Thoracic aorta (tissue), 2 donors: ENCODE results near the gene CHST11. TPM values are rescaled to one million over a fixed set of nuclear protein-coding genes. Genes with fewer than 3 reads are reported as not detected.

Experiments used
- ATAC-seq: fragments of 150-250 bp; one replicate; pipeline ENCODE4 v1.8.0; 2017; ENCODE audit warnings: low read depth; ENCODE audit not compliant: insufficient number of reproducible peaks, low FRiP score
- DNase-seq: peaks from one replicate; pipeline ENCODE4 v3.0.0-alpha.2; 2020; ENCODE audit warnings: low spot score
- H3K27ac ChIP-seq, 2 donors: fragments of 200-600 bp; sonication (generic); 1 replicate in 1 of 2; 2 replicates in 1 of 2; pipeline ENCODE4 v1.5.1; 2016; ENCODE audit warnings: mild to moderate bottlenecking in 2 of 2, moderate library complexity in 2 of 2
- H3K27me3 ChIP-seq: fragments of 200-600 bp; sonication (generic); replicated peaks from 2 replicates; pipeline ENCODE4 v1.6.0; 2016; ENCODE audit warnings: mild to moderate bottlenecking; ENCODE audit not compliant: insufficient read depth
- H3K36me3 ChIP-seq: fragments of 200-600 bp; sonication (generic); one replicate; pipeline ENCODE4 v1.5.1; 2016
- H3K4me1 ChIP-seq, 2 donors: fragments of 200-600 bp; sonication (generic); 1 replicate in 1 of 2; 2 replicates in 1 of 2; pipeline versions ENCODE4 v1.5.1 to v1.6.0; 2016; ENCODE audit warnings: low read depth in 2 of 2, mild to moderate bottlenecking in 1 of 2; ENCODE audit not compliant: control insufficient read depth in 1 of 2
- H3K4me3 ChIP-seq: fragments of 200-600 bp; sonication (generic); 2 replicates; pipeline ENCODE4 v1.5.1; 2016; ENCODE audit warnings: mild to moderate bottlenecking
- H3K9me3 ChIP-seq: fragments of 200-600 bp; sonication (generic); 2 replicates; pipeline ENCODE4 v1.5.1; 2016
- total RNA-seq, 2 donors: library from RNA; depleted of rRNA; stranded (reverse); fragments of >200 nt; gene quantifications; one replicate each; pipeline versions ENCODE4 v1.1.0 to v1.2.3, GENCODE V29; 2016
- TF ChIP-seq, protein P1 (sequence below): fragments of 200-600 bp; sonication (generic); IDR thresholded peaks from one replicate; pipeline ENCODE4 v1.5.1; 2019; ENCODE audit warnings: antibody characterized with exemption

Gene CHST11
- total RNA-seq, 2 donors from 2014 or later = 41.9 to 79.3 TPM

DNA sequence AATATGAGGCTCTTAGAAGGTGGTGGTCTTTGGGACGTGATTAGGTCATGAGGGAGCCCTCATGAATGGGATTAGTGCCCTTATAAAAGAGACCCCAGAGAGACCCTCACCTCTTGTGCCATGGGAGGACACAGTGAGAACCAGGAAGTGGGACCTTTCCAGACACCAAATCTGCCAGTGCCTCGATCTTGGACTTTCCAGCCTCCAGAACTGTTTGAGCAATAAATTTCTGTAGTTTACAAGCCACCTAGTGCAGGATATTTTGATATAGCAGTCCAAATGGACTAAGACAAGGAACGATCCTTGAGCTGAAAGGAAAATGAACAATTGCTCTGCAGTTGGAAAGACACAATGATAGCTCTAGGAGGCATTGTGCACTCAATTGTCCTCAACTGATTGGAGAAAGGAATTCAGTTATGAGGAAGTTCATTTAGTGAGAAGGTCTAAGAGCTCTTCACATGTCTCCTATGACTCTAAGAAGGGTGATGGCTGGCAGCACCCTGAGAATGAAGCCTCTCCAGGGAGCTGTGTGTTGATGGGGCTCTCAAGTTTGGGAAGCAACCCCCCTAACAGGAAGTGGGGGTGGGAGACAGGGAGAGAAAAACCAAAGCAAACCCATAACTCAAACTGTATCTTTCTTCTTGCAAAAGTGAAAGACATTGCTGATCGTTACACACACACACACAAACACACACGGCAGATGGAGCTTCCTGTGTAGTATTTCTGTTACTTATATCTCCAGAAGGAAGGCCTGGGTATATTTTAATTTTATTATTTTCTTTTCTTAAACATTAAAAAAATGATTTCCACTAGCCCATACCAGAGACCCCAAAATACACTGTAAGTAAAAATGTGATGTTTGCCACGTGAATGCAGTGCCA, 21.0 kb downstream of the CHST11 start:
- TF ChIP-seq, protein P1, sequence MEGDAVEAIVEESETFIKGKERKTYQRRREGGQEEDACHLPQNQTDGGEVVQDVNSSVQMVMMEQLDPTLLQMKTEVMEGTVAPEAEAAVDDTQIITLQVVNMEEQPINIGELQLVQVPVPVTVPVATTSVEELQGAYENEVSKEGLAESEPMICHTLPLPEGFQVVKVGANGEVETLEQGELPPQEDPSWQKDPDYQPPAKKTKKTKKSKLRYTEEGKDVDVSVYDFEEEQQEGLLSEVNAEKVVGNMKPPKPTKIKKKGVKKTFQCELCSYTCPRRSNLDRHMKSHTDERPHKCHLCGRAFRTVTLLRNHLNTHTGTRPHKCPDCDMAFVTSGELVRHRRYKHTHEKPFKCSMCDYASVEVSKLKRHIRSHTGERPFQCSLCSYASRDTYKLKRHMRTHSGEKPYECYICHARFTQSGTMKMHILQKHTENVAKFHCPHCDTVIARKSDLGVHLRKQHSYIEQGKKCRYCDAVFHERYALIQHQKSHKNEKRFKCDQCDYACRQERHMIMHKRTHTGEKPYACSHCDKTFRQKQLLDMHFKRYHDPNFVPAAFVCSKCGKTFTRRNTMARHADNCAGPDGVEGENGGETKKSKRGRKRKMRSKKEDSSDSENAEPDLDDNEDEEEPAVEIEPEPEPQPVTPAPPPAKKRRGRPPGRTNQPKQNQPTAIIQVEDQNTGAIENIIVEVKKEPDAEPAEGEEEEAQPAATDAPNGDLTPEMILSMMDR = no peak
- peaks cover 3 to 20% of the 10 kb centered on the region in 2 donors for H3K4me1 ChIP-seq
- ATAC-seq (no peak), DNase-seq (no peak)
- H3K27me3 ChIP-seq = no peaks in the 10 kb centered on the region
- H3K4me3 ChIP-seq = no peak overlapping the region
- H3K36me3 ChIP-seq = no peaks in the 10 kb centered on the region
- H3K27ac ChIP-seq = no peak overlapping the region
- no peaks in the 10 kb centered on the region for H3K9me3 ChIP-seq

DNA sequence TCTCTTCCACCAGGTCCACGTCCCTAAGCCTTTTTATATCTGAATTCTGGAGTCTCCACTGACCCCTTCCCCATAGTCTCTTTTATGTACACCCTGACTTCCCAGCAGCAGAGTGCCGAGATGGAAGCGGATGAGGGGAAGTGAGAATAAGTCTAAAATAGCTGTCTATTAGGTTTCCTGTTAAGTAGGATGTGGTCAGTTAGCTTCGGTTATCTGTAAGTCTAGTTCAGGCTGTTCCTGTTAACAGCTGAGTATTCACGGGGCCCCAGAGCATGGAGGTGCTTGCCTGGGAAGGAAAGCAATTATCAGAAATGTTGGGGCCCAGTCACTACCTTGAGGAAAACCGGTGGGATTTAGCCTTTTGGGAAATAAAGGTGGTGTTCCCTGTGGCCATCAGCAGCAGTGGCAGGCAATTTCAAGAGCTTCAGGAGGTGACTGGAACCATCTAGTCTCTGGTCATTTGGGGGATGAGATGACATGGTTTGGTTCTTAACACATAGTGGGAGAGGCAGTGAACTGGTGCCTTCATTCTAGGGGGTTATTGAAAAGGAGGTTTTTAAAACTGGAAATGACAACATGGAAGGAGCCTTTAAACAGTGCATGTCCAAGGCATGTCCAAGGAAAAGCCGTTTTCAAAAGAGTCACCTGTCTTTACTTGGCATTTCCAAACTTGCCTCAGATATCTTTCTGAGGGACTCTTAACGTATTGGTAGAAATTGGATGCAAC, 21.8 kb downstream of the CHST11 start:
- H3K4me3 ChIP-seq = no peak overlapping the region
- no peaks in the 10 kb centered on the region for H3K36me3 ChIP-seq
- TF ChIP-seq, protein P1 = no peak
- ATAC-seq (no peak), DNase-seq (no peak)
- peaks cover 0 to 14% of the 10 kb centered on the region in 2 donors for H3K4me1 ChIP-seq
- no peaks in the 10 kb centered on the region for H3K9me3 ChIP-seq
- H3K27me3 ChIP-seq = no peaks in the 10 kb centered on the region
- H3K27ac ChIP-seq = no peak overlapping the region

DNA sequence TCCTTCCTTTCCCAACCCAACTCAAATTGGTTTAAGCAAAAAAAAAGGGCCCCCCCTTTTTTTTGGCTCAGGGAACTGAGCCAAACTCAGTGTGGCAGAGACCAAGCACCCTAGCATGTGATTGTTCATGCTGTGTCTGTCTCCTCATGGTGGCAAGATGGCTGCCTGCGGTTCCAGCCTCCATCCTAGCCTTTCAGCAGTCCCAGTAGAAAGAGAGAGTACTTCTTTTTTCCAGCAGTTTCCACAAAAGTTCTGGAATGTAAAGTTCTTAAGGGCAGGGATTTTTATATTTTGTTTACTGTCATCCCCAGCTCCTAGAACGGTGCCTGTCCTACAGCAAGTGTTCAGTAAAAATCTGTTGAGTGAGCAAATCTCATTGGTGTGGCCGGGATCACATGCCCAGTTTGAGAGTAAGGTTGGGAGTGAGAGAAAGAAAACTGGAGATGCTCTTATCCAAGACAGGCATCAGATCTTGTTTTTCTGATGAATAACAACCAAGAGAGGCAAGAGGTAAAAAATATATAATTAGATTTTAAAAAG, 22.4 kb downstream of the CHST11 start:
- no peak for DNase-seq
- Histone ChIP-seq H3K27me3 (no peaks in the 10 kb centered on the region), H3K36me3 (no peaks in the 10 kb centered on the region), H3K9me3 (no peaks in the 10 kb centered on the region), H3K4me1 (peaks cover 0 to 8% of the 10 kb centered on the region in 2 donors), H3K27ac (no peak overlapping the region), H3K4me3 (no peak overlapping the region)
- no peak for ATAC-seq
- TF ChIP-seq, protein P1 = no peak

DNA sequence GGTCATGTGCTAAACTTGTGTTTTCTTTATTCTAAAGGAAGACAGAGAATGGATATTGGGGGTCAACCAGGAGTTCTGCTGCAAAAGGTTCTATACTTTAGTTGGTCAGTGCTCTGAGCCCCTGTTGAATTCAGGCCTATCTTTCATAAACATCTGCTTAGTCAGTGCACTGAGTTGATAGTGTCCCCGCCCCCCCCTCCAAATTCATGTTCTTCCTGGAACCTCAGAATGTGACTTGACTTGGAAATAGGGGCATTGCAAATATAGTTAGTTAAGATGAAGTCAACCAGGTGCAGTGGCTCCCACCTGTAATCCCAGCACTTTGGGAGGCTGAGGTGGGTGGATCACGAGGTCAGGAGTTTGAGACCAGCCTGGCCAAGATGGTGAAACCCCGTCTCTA, 23.3 kb downstream of the CHST11 start:
- TF ChIP-seq, protein P1 = no peak
- ATAC-seq = no peak
- Histone ChIP-seq H3K9me3 (no peaks in the 10 kb centered on the region), H3K27me3 (no peaks in the 10 kb centered on the region), H3K4me1 (no peaks in the 10 kb centered on the region), H3K27ac (no peak overlapping the region), H3K4me3 (no peak overlapping the region), H3K36me3 (no peaks in the 10 kb centered on the region)
- no peak for DNase-seq

DNA sequence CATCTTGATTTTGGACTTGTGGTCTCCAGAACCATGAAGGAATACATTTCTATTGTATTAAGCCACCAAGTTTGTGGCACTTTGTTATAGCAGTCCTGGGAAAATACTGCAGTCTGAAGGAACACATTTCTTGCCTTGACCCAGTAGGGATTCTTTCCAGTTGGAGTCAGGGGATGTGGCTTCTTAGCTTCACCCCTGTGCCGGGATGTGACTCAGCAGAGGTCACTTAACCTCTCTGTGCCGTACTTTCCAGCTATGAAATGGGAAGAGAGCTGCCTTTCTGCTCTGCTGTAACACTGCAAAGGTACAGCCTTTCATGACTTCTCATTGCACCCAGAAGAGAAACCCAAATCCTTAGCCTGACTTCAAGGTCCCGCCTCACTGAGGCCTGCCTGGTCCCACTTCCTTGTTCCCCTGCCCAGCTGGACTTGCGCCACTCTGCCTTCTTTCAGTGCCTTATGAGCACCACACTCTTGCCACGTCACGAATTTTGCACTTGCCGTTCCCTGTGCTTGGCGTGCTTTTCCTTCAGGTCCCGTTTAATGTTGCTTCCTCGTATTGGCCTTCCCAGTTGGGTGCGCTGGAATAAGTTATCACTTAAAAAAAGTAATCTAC, 24.2 kb downstream of the CHST11 start:
- H3K27me3 ChIP-seq = no peaks in the 10 kb centered on the region
- no peak overlapping the region for H3K4me3 ChIP-seq
- ATAC-seq (no peak), DNase-seq (no peak)
- peaks cover 3 to 4% of the 10 kb centered on the region in 2 donors for H3K4me1 ChIP-seq
- no peaks in the 10 kb centered on the region for H3K9me3 ChIP-seq
- no peaks in the 10 kb centered on the region for H3K36me3 ChIP-seq
- TF ChIP-seq, protein P1 = no peak
- no peak overlapping the region for H3K27ac ChIP-seq
